ENCODE data around the gene EPB41L3. TPM values are rescaled to one million over a fixed set of nuclear protein-coding genes. Genes with fewer than 3 reads are reported as not detected.

Gene EPB41L3
- total RNA-seq, 2 donors from 2014 or later, result 25.0 to 182 TPM

GRCh38 chr18:5416112-5416511 lies 127.7 kb downstream of the EPB41L3 start:
- WGBS, result 91% methylated on average over 3 of the region's 3 CpGs
- intact Hi-C loops (cut with DNase I), result no loop called here
- no peaks in the 10 kb centered on the region for H3K9me3 ChIP-seq
- no peak for DNase-seq (ENCODE audit: low spot score)
- no peak overlapping the region for H3K27ac ChIP-seq
- no peak overlapping the region for H3K4me3 ChIP-seq
- no peaks in the 10 kb centered on the region for H3K36me3 ChIP-seq
- no peak for TF ChIP-seq POLR2AphosphoS5 (IDR thresholded peaks at IDR 0.05)
- no peak for TF ChIP-seq CTCF (IDR thresholded peaks at IDR 0.05)
- no peak for TF ChIP-seq POLR2A (IDR thresholded peaks at IDR 0.05)
- no peaks in the 10 kb centered on the region for H3K27me3 ChIP-seq (replicated peaks; ENCODE audit: insufficient read depth)
- H3K4me1 ChIP-seq (replicated peaks), result no peaks in the 10 kb centered on the region

- Histone ChIP-seq H3K27me3 (replicated peaks; ENCODE audit: insufficient read depth) (no peaks in the 10 kb centered on the region), H3K9me3 (no peaks in the 10 kb centered on the region), H3K36me3 (no peaks in the 10 kb centered on the region), H3K4me3 (no peak overlapping the region), H3K27ac (no peak overlapping the region), H3K4me1 (replicated peaks) (no peaks in the 10 kb centered on the region)
- TF ChIP-seq POLR2A (IDR thresholded peaks at IDR 0.05), result no peak
- no peak for TF ChIP-seq CTCF (IDR thresholded peaks at IDR 0.05)
- TF ChIP-seq POLR2AphosphoS5 (IDR thresholded peaks at IDR 0.05), result no peak
- WGBS, result 94% methylated on average over 12 of the region's 12 CpGs
- intact Hi-C loops (cut with DNase I), result no loop called here
- DNase-seq (ENCODE audit: low spot score), result no peak
These were observed 128.1 kb downstream of the EPB41L3 start for GRCh38 chr18:5415665-5416064.

GRCh38 chr18:5415031-5415430 lies 128.8 kb downstream of the EPB41L3 start:
- 87% methylated on average over 4 of the region's 4 CpGs for WGBS
- intact Hi-C loops (cut with DNase I), result no loop called here
- Histone ChIP-seq H3K4me3 (no peak overlapping the region), H3K4me1 (replicated peaks) (no peaks in the 10 kb centered on the region), H3K27ac (no peak overlapping the region), H3K27me3 (replicated peaks; ENCODE audit: insufficient read depth) (no peaks in the 10 kb centered on the region), H3K9me3 (no peaks in the 10 kb centered on the region), H3K36me3 (no peaks in the 10 kb centered on the region)
- TF ChIP-seq CTCF (IDR thresholded peaks at IDR 0.05), result no peak
- TF ChIP-seq POLR2AphosphoS5 (IDR thresholded peaks at IDR 0.05), result no peak
- no peak for TF ChIP-seq POLR2A (IDR thresholded peaks at IDR 0.05)
- no peak for DNase-seq (ENCODE audit: low spot score)

- intact Hi-C loops (cut with DNase I), result no loop called here
- no peak for DNase-seq (ENCODE audit: low spot score)
- no peak overlapping the region for H3K4me3 ChIP-seq
- H3K9me3 ChIP-seq, result no peaks in the 10 kb centered on the region
- H3K27me3 ChIP-seq (replicated peaks; ENCODE audit: insufficient read depth), result no peaks in the 10 kb centered on the region
- TF ChIP-seq POLR2A (IDR thresholded peaks at IDR 0.05), result no peak
- TF ChIP-seq POLR2AphosphoS5 (IDR thresholded peaks at IDR 0.05), result no peak
- TF ChIP-seq CTCF (IDR thresholded peaks at IDR 0.05), result no peak
- WGBS, result 84% methylated on average over 6 of the region's 6 CpGs
- H3K27ac ChIP-seq, result no peak overlapping the region
- H3K36me3 ChIP-seq, result no peaks in the 10 kb centered on the region
- no peaks in the 10 kb centered on the region for H3K4me1 ChIP-seq (replicated peaks)
These were observed 129.3 kb downstream of the EPB41L3 start for GRCh38 chr18:5414546-5414945.

GRCh38 chr18:5413447-5413846 lies 130.3 kb downstream of the EPB41L3 start:
- Histone ChIP-seq H3K4me1 (replicated peaks) (no peaks in the 10 kb centered on the region), H3K36me3 (no peaks in the 10 kb centered on the region), H3K9me3 (no peaks in the 10 kb centered on the region), H3K4me3 (no peak overlapping the region), H3K27me3 (replicated peaks; ENCODE audit: insufficient read depth) (no peaks in the 10 kb centered on the region), H3K27ac (no peak overlapping the region)
- DNase-seq (ENCODE audit: low spot score), result no peak
- WGBS, result 79% methylated on average over 2 of the region's 2 CpGs
- intact Hi-C loops (cut with DNase I), result no loop called here
- TF ChIP-seq POLR2A (IDR thresholded peaks at IDR 0.05) (no peak), POLR2AphosphoS5 (IDR thresholded peaks at IDR 0.05) (no peak), CTCF (IDR thresholded peaks at IDR 0.05) (no peak)

Measured in prostate gland (tissue), 2 donors.